ENCODE measurements around the gene APCS.

The APCS gene, protein sequence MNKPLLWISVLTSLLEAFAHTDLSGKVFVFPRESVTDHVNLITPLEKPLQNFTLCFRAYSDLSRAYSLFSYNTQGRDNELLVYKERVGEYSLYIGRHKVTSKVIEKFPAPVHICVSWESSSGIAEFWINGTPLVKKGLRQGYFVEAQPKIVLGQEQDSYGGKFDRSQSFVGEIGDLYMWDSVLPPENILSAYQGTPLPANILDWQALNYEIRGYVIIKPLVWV
- total RNA-seq, result 0 to 0.05 (median 0) reads per million in 18 experiments

DNA sequence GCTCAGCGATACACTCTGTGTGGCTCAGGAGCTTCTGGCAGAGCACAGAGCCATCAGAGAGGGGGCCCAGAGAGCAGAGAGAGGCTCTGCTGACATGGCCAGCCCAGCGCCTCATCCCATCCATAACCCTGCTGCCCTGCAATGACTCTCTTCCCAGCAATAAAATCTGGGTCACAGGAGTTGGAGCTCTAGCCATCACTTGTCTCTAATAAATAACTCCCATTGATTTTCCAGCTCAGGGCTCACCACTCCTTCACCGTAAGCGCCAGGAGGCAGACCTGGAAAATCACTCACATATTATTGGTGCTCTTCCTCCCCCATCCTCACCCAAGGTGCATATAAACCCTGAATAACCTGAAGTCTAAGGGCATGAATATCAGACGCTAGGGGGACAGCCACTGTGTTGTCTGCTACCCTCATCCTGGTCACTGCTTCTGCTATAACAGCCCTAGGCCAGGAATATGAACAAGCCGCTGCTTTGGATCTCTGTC, at the start of gene APCS:
TSS of gene APCS (plus strand) at position 366 of the 491 bp plus-strand sequence. CDS start at position 462, 96 bp downstream.
- DNase-seq, result no peak

DNA sequence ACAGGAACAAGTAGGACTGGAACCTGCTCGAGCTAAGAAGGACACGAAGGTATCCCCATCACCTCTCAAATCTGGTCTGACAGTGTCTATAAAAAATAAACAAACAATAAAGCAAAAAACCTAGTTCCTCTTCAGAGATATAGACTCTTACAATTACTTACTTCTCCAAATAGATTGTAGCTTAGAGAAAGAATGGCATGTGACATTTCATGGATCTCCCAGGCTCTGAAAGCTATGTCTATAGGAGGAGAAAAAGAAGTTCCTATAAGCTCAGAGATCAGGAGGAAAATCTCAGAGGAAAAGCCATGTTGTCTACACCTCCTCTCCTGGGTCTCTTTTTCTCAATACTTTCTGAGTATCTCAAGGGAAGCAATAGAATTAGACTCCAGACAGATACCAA, 39.5 kb upstream of the APCS start:
- peak; percentile 33 to 44 for DNase-seq

DNA sequence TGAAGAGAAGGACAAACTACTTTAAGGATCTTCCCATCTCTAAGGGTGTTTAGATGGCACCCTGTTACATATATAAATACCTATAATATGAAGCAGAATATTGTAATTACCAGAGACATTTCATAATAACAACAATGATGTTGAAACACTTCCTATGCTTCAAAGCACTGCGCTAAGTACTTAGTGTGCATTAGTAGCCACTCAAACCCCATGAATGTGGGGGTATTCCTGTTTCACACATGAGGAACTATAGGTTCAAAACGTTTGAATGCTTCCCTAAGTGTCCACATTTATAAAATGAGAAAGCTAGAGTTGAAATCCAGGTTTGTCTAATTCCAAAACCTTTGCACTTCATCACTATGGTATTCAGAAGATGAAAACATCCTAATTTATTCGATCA, 33.4 kb upstream of the APCS start:
- DNase-seq, result peak; percentile 48 to 59

DNA sequence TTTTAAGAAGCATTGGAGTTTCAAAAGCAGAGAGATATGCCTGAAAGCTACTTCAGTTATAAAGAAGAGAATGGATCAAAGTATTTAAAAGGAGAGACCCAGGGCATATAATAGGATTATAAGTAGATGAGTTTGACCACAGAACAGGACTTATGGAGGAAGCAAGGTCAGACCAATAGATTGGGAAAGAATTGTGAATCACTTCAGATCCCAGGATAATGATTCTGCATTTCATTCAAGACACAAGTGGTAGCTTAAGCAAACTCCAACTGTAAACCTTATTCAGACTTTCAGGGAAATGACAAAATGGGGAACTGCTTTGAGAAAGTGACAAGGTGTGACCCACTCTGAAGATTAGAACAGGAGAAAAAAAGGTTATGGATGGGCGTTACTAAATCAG, 32.9 kb upstream of the APCS start:
- peak; percentile 12 to 44 for DNase-seq

DNA sequence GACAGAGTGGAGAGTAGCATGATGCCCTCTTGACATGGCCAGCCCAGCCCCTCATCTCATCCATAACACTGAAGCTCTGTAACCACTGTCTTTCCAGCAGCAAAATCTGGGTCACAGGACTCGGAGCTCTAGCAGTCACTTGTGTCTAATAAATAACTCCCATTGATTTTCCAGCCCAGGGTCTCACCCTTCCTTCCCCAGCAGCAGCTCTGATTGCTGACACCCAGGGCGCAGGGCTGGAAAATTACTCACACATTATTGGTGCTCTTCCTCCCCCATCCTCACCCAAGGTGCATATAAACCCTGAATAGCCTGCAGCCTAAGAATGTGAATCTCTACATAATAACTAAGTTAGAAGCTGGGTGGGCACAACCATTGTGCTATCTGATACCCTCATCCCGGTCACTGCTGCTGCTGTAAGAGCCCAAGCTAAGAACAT, 30.7 kb upstream of the APCS start:
- no peak for DNase-seq

DNA sequence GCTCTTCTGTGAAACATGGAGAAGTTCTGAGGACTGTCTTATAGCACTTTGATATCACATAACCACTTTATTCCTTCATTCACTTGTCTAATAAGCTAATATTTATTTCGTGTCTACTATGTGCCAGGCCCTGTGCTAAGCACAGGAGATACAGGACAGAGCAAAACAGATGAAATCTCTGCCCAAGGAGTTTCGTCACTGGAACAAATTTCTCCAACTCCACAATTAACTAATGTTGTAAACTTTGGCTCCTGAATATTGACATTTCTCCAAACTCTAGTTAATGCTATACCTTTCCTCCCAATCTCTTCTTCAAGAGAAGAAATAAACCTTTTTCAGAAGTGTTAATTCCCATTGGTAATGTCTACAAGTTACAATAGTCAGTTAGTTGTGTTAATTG, 27.0 kb upstream of the APCS start:
- no peak for DNase-seq

DNA sequence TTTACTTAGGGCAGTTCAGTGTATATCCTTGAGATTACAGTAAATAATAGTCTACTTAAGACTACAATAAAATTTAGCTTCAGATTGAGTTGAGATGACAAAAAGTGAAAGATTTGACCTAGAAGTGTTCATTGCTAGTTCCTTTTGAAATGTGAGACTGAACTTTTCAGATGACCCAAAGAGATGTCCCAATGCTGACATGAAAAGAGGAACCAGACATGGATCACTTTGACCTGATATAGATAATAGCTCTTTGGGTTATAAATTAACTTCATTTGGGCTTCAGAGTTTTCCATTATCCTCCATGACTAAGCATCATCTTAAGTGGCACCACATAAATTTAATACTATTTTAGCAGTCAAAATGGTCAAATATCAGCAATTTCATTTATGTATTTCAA, 26.1 kb upstream of the APCS start:
- DNase-seq, result peak; percentile 13 to 52

DNA sequence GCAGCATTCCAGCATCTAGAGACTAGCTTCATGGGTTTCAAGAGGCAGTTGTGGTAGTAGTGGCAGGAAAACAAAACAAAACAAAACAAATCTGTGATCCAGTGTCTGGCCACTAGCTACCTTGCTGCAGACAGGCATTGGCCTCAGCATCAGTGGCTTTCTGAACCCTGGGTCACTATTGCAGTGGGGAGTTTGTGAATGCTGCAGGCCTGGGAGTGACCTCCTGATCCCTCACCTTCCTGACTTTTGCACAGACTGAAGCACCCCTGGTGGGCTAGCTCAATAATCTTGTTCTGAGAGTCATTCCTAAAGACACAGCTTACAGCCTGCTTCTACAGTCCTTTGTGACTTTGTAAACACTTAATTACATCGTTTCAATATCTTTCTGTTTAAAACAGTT, 24.9 kb upstream of the APCS start:
- no peak for DNase-seq

DNA sequence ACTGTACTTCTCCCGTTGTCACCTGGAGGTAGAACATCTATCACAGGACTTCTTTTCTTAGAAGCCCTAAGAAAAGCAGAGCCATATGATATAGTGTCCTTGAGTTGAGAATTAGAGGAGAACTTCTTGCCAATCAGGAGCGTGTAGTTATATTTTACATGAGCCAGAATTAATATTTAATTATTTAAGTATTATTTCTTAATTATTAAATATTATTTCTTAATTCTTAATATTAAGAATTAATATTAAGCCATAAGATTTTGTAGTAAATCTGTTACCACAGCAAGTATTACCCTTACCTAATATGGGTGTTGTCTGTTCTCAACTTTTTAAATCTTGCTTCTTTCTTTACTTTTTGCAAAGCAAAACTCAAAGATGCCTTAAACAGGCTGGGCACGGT, 10.2 kb upstream of the APCS start:
- DNase-seq, result no peak

DNA sequence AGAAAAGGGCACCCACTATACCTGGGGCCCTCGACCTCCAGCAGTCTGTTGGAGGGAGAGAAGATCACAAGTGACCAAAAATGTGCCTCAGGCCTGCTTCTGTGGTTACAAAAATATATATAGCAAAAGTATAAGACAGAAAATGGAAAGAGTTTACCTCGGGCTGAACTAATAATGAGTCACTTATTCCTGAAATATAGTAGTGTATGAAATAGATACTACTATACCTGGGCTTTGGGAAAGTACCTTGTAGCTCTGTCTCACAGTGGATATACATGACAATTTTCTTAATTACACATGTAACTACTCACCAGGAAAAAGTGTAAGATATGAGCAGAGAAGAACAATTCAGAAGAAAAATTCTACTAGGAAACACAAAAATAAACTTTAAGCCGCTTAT, 7.3 kb upstream of the APCS start:
- no peak for DNase-seq

DNA sequence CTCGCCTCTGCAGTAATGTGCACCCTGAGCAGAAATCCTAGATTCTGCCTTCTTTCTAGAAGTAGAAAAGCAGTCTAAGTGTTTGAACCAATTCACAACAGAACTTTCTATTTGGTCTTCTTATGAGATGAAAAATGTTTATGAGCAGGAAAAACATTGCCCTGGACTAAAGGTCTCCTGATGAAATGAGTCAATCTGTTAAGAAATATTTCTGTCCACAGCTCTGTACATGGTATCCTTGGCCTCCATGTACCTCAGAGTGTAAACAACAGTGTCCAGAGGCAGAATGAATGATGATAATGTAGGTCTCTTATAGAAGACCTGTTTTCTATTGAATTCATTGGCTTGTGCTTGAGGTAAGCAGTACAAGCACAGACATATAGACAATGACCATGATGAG, 6.2 kb upstream of the APCS start:
- no peak for DNase-seq

DNA sequence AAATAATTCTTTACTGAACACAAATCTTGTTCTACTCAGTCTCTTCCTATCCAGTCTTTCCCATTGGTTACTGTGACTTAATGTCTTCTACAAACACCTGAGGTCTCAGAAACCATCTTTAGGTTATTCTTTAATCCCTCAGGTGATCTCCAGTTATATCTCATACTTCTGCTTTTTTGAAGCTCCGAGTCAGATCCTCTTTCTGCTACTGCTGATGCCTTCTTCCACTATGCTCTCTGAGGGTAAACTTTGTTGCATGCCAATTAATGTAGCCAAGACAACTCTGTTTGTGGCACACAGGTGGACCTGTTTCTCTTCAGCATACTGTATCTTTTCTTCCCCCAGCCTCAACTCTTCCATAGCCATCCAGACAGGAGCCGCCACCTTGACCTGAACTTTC, 3.1 kb upstream of the APCS start:
- no peak for DNase-seq

DNA sequence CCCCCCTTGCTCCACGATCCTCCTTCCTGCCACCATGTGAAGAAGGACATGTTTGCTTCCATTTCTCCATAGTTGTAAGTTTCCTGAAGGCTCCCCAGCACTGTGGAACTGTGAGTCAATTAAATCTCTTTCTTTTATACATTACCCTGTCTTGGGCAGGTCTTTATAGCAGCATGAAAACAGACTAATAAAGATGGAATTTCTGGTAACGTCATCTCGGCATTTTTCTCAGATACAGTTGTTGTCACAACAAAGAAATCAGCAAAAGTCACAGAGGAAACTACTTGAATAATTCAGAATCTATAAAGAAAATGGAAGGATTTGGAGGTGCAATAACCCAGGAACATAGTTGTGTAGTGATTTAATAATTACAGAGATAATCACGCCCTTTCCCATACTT, 4.4 kb downstream of the APCS start:
- DNase-seq, result no peak

DNA sequence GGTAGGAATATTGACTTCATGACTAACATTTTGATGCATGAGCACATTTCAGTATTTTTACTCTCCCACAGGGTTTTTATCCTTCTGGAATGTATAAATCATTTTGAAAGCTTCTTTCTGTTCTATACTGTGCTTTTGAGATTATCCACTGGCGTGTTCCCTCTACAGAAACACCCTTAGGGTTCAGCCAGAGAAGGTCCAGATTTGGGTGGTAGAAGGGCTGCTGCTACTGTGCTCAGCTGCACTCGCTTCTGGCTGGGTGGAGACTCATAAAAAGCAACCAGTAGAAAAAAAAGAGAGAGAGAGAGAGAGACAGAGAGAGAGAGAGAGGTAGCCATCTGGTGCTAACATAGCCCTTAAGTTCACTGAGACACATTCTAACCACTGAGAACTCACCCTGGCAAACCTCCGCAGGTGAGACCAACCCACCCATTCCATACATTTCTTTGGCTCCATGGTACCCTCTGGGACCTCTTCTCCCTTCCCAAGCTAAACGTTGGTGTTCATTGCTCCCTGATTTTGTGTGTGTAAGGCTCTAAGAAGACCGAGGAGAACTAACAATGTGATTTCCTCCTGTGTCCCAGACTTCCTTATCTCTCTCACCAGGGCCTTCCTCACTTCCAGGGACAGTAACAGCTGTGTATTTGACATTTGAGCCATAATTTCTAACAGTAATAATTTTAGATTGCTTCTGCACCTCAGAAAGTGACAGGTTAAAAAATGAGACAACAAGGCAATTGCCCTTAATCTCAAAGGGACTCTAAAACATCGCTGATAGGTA, 7.2 kb downstream of the APCS start:
- DNase-seq, result no peak

DNA sequence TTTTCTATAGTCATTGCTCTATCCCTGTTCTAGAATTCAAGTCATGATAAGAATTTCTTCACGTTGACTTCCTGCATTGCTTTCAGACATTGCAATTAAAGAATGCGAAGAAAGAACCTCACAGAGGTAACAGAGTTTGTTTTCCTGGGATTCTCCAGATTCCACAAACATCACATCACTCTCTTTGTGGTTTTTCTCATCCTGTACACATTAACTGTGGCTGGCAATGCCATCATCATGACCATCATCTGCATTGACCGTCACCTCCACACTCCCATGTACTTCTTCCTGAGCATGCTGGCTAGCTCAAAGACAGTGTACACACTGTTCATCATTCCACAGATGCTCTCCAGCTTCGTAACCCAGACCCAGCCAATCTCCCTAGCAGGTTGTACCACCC, 10.6 kb downstream of the APCS start:
- DNase-seq, result no peak

DNA sequence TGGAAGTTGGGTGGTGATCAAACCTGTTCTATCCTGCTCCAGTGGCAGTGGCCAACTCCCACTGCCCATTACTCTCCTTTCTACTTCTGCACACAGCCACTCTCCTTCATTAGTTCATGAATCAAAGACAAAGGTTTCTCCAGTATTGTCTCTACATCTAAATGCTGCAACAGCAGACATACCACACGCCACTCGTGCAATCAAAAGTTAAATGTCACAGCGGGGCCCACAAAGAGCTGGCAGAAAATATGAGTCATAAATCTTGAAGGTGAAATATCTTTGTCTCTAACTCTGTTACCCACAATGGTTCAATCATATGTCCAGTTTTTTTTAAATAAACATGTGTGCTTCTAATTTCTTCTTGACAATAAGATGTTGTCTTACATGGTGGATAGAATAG, 13.3 kb downstream of the APCS start:
- DNase-seq, result no peak

DNA sequence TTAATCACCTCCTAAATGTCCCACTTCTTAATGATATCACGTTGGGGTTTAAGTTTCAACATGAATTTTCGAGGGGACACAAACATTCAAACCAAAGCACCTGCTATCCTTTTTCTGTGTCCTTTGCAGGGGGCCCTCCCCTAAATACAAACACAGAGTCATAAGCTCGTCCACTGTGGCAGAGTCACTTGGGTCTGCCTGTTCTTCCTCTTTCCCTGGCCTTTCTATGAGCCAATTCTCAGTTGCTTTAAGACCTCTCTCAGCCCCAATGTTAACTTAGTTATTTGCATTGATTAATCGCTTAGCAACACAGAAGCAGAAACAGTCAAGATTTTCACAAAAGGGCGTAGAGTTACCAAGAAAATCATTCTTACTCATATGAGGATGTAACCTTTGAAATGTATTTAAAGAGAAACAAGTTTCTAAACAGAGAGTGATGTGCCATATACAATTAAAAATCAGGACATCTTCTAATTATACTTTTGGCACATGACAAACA, 14.9 kb downstream of the APCS start:
- no peak for DNase-seq

DNA sequence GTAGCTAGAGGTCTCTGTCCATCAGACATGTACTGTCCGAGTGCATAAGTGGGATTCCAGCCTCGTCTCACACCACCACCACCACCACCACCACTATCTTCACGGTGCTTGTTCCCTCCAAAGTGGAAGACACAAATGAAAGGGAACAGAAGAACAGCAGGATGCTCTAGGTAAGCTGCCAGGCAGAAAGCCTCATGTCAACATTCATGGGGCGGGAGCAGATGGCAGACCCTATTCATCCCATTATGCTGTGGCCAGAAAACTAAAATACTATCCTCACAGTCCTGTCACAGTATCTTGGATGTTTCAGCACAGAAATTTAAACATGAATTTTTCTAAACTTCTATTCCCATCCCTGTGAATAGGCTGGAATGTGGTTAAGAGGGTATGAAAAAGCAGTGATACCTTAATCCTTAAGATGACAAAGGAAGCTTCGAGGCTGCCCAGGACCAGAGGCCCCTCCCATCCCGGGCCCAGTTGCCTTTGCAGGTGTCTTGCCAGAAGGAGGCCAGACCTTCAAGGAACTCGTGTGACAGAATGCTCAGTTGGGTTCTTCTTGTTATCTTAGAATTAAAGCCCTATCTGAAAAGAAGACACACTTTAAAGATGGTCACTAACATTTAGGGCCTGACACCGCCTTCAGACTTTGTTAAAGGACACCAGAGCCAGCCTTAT, 24.7 kb downstream of the APCS start:
- no peak for DNase-seq

DNA sequence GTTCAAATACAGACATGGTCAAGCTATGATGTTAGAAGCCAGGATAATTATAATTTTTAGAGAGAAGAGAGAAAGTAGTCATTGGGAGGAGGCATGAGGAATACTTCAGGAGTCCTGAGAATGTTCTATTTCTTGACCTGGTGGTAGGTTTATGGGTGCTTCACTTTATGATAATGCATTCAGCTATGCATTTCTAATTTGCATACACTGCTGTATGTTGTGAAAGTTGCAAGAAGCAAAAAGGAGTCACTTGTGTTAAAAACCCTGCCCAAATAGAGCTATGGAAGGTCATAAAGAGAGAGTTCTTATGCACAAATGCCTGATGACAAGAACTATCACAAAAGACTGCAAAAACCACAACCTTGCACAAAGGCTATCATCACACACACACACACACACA, 45.3 kb downstream of the APCS start:
- no peak for DNase-seq

Data from inflammatory macrophage (primary cell).